ENCODE data around the gene RSBN1. TPM values are rescaled to one million over a fixed set of nuclear protein-coding genes. Genes with fewer than 3 reads are reported as not detected.

The RSBN1 gene
- total RNA-seq, 1 experiment from 2014 or later, result 16.6 TPM

DNA sequence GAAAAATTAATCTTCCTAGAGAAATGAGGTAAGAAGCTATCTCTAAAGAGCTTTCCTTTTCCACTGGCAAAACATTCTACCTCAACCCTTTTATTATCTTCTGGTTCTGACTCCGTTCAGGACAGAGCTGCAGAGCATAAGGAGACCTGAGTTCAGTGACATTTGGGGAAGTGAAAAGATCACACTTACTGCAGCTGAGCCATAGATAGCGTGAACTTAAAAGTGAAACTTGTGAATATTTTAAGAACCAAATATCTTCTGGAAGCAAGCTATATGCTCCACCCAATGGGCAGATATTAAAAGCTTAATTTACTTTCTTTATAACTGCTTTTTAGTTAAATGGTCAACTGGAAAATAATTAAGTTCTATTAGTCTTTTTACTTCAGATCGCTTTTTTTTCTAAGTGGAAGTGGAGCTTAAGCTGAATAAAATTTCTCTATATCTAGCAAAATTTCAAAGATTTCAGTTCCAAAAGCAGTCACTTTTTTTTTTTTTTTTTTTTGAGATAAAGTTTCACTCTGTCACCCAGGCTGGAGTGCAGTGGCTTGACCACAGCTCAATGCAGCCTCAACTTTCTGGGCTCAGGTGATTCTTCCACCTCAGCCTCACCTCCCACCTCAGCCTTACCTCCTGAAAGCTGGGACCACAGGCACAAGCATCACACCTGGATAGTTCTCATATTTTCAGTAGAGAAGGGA lies 47.4 kb upstream of the RSBN1 start:
- ChIA-PET RAD21 (ENCODE audit: low non-redundant PET in 1 of 2, low total read pairs in 2 of 2, uncharacterized antibody in 2 of 2, unreplicated experiment in 2 of 2) (no interaction called here), POLR2A (interaction anchor here (0.6 kb wide), 1 partner anchor 46 kb away, joined by 4 read pairs; no protein-coding TSS in a partner anchor), CTCF (interaction anchor here (1.3 kb wide), 1 partner anchor 25 kb away, joined by 4 read pairs; no protein-coding TSS in a partner anchor)
- Histone ChIP-seq H3K4me3 (replicated peaks in 1 of 2; ENCODE audit: low read depth in 1 of 2, low read length in 2 of 2) (no peak overlapping the region), H3K79me2 (ENCODE audit: insufficient read depth, low read length) (no peaks in the 10 kb centered on the region), H3K27me3 (ENCODE audit: insufficient read depth, low read length) (no peaks in the 10 kb centered on the region), H3K9me2 (ENCODE audit: insufficient read depth) (no peaks in the 10 kb centered on the region), H3K27ac (ENCODE audit: low read depth, low read length) (no peak overlapping the region), H3K9me3 (ENCODE audit: control insufficient read depth in 1 of 2, insufficient read depth in 1 of 2, low read depth in 1 of 2, low read length in 2 of 2) (no peaks in the 10 kb centered on the region), H3K4me2 (ENCODE audit: low read length) (no peak overlapping the region), H4K20me1 (ENCODE audit: insufficient read depth) (no peaks in the 10 kb centered on the region), H3K4me1 (ENCODE audit: control insufficient read depth in 1 of 2, insufficient read depth in 2 of 2, low read length in 2 of 2) (peaks cover 0 to 6% of the 10 kb centered on the region in 2 experiments; a peak in 1 of 4 replicates), H3K9ac (ENCODE audit: low read length) (no peak overlapping the region), H2AFZ (ENCODE audit: low read depth, low read length, poor library complexity, severe bottlenecking) (no peak overlapping the region), H3K36me3 (ENCODE audit: control insufficient read depth in 1 of 2, insufficient read depth in 2 of 2, low read length in 2 of 2) (no peaks in the 10 kb centered on the region)
- BruUV-seq (replicated peaks), result no TSS peak
- ATAC-seq (no peak), DNase-seq (ENCODE audit: low read depth, low spot score) (no peak)
- no peak for TF ChIP-seq TCF7L2 (IDR thresholded peaks at IDR 0.05; ENCODE audit: borderline replicate concordance, extremely low read depth, insufficient read depth, insufficient read length)
- TF ChIP-seq, protein P1, sequence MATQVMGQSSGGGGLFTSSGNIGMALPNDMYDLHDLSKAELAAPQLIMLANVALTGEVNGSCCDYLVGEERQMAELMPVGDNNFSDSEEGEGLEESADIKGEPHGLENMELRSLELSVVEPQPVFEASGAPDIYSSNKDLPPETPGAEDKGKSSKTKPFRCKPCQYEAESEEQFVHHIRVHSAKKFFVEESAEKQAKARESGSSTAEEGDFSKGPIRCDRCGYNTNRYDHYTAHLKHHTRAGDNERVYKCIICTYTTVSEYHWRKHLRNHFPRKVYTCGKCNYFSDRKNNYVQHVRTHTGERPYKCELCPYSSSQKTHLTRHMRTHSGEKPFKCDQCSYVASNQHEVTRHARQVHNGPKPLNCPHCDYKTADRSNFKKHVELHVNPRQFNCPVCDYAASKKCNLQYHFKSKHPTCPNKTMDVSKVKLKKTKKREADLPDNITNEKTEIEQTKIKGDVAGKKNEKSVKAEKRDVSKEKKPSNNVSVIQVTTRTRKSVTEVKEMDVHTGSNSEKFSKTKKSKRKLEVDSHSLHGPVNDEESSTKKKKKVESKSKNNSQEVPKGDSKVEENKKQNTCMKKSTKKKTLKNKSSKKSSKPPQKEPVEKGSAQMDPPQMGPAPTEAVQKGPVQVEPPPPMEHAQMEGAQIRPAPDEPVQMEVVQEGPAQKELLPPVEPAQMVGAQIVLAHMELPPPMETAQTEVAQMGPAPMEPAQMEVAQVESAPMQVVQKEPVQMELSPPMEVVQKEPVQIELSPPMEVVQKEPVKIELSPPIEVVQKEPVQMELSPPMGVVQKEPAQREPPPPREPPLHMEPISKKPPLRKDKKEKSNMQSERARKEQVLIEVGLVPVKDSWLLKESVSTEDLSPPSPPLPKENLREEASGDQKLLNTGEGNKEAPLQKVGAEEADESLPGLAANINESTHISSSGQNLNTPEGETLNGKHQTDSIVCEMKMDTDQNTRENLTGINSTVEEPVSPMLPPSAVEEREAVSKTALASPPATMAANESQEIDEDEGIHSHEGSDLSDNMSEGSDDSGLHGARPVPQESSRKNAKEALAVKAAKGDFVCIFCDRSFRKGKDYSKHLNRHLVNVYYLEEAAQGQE (IDR thresholded peaks at IDR 0.05; ENCODE audit: low read depth), result no peak
- no peak for TF ChIP-seq SP1 (IDR thresholded peaks at IDR 0.05; ENCODE audit: low read depth)
- TF ChIP-seq CBX3 (IDR thresholded peaks at IDR 0.05; ENCODE audit: low read depth), result no peak
- no peak for TF ChIP-seq MAX (IDR thresholded peaks at IDR 0.05)
- intact Hi-C loops (cut with micrococcal nuclease), result no loop called here
